Heart right ventricle (tissue), 16 donors: ENCODE data around the gene HES1. TPM values are rescaled to one million over a fixed set of nuclear protein-coding genes. Genes with fewer than 3 reads are reported as not detected.

ENCODE experiments used
- ATAC-seq, 8 donors: fragments of 200-7000 bp; cut with Tn5 transposase; one replicate each; pipeline ENCODE4 v1.9.1; 2020; ENCODE audit warnings: mild to moderate bottlenecking in 8 of 8, moderate library complexity in 8 of 8, moderate number of reproducible peaks in 1 of 8
- DNase-seq, 2 donors: peaks; one replicate each; pipeline ENCODE4 v3.0.0-alpha.2; 2020
- H3K27ac ChIP-seq, 10 donors: fragments of 200-600 bp; sonication (generic) in 2 of 10; one replicate each; pipeline versions ENCODE4 v1.5.0 to v1.8.0; 2020 to 2022; ENCODE audit warnings: mild to moderate bottlenecking in 3 of 10
- H3K27me3 ChIP-seq, 7 donors: fragments of 200-600 bp; one replicate each; pipeline ENCODE4 v1.8.0; 2021 to 2022; ENCODE audit warnings: mild to moderate bottlenecking in 2 of 7
- H3K36me3 ChIP-seq, 9 donors: fragments of 200-600 bp; sonication (generic) in 1 of 9; one replicate each; pipeline versions ENCODE4 v1.5.0 to v1.8.0; 2020 to 2022; ENCODE audit warnings: mild to moderate bottlenecking in 2 of 9
- H3K4me1 ChIP-seq, 9 donors: fragments of 200-600 bp; sonication (generic) in 1 of 9; one replicate each; pipeline versions ENCODE4 v1.5.0 to v1.8.0; 2020 to 2022; ENCODE audit warnings: mild to moderate bottlenecking in 4 of 9
- H3K4me3 ChIP-seq, 10 donors: fragments of 200-600 bp; sonication (generic) in 2 of 10; one replicate each; pipeline versions ENCODE4 v1.5.0 to v1.8.0; 2020 to 2022; ENCODE audit warnings: mild to moderate bottlenecking in 7 of 10, moderate library complexity in 2 of 10
- H3K9me3 ChIP-seq, 11 donors: fragments of 200-600 bp in 10 of 11; sonication (generic) in 2 of 11; one replicate each; pipeline versions ENCODE4 v1.5.0 to v1.8.0; 2013 to 2022; ENCODE audit warnings: mild to moderate bottlenecking in 2 of 11, control low read depth in 1 of 11, moderate library complexity in 1 of 11
- CTCF ChIP-seq, 9 donors: fragments of 200-600 bp; sonication (generic) in 2 of 9; IDR thresholded peaks; one replicate each; pipeline versions ENCODE4 v1.5.0 to v1.8.0; 2021 to 2022; ENCODE audit warnings: antibody characterized with exemption in 9 of 9, mild to moderate bottlenecking in 5 of 9, moderate library complexity in 1 of 9
- WGBS, 2 donors: extraction: QIAGEN DNeasy Blood & Tissue Kit; methylation state at CpG; one replicate each; pipeline ENCODE4 v1.1.7; 2013; ENCODE audit warnings: inconsistent platforms in 1 of 2; 5-methylcytosine and 5-hydroxymethylcytosine counted together
- intact Hi-C, 10 donors: fragments of 100-400 bp; cut with DNase I; formaldehyde crosslinking; loops; one replicate each; pipeline versions ENCODE4 v1.11.1 to v1.14.2; 2022
- polyA plus RNA-seq, 2 donors: library from polyadenylated mRNA; stranded (reverse); fragments of 200-250 nt; gene quantifications; one replicate each; pipeline ENCODE4 v1.2.3, GENCODE V29; 2013
- total RNA-seq, 10 donors: library from RNA; stranded (reverse); fragmentation: NEBNext Ultra II Directional in 3 of 10; extraction: Animal tissue kit (Norgen Biotek cat#: 25700) in 3 of 10; gene quantifications; one replicate each; pipeline versions ENCODE4 v1.2.1 to v1.2.4, GENCODE V29; 2021 to 2023
- donor health status: Arrhythmogenic right ventricular cardiomyopathy.
- donor health status: ischemic (EF 13 %, LVEDD 7.1; RV severe dilation, severe dysfunction).
- donor health status: healthy with polysubstance abuse.
- donor health status: DM: no; HTN: yes; CAD: no.
- donor health status: DM: no; HTN: no; CAD: no.
- donor health status: ischemic (EF 25% LVEDD 6.9; RV normal size, moderate dysfunction).
- donor health status: ischemic (EF 25% LVEDD 5.7; RV mildly dilated, moderate dysfunction).
- donor health status: healthy.
- donor health status: DM: yes; HTN: yes; CAD: no.
- donor health status: Ischemic cardiomyopathy.
- donor health status: ischemic (EF 35%, LVEDD 5.7; RV mildly dilated, moderate dysfunction).
- donor health status: nonischemic (EF 11% LVEDD 7.7; RV severe dilation, severe dysfunction).
- donor health status: DM: yes; HTN: yes; CAD: no.
- donor health status: PGD.
- donor health status: ischemic (EF 29% LVEDD 5.4; RV normal size, mild dysfunction).
- donor health status: nonischemic (EF 23%, LVEDD 6.1; RV moderate dilation, normal function).

Gene HES1
- total and polyA plus RNA-seq, 12 donors: 6.8 to 43.2 (median 22.0) TPM

- intact Hi-C loops: no loop called here
- no peaks in the 10 kb centered on the region for H3K36me3 ChIP-seq
These were observed 21.8 kb upstream of the HES1 start for GRCh38 chr3:194114123-194114522.

GRCh38 chr3:194117104-194117845, 18.7 kb upstream of the HES1 start:
- 76 to 83% methylated on average over 12 of the region's 12 CpGs for WGBS, 2 donors
- intact Hi-C loops: no loop called here

More at GRCh38 chr3:194114123-194114522, 21.8 kb upstream of the HES1 start:
- Histone ChIP-seq H3K27me3 (peaks cover 0 to 41% (median 4%) of the 10 kb centered on the region in 7 donors), H3K27ac (no peak overlapping the region), H3K4me3 (no peak overlapping the region), H3K9me3 (no peaks in the 10 kb centered on the region), H3K4me1 (peaks cover 0 to 10% (median 0%) of the 10 kb centered on the region in 9 donors)
- no peak for DNase-seq
- 69 to 72% methylated on average over 7 of the region's 7 CpGs for WGBS, 2 donors
- no peak for TF ChIP-seq CTCF (IDR thresholded peaks at IDR 0.05)
- peak in 2 of 8 donors; percentile 31 to 41 for ATAC-seq

GRCh38 chr3:194118920-194119319, 17.0 kb upstream of the HES1 start:
- H3K9me3 ChIP-seq: no peaks in the 10 kb centered on the region
- ATAC-seq (peak in 1 of 8 donors; percentile 21), DNase-seq (no peak)
- H3K4me3 ChIP-seq: no peak overlapping the region
- no peak overlapping the region for H3K27ac ChIP-seq
- TF ChIP-seq CTCF (IDR thresholded peaks at IDR 0.05): no peak
- 97 to 98% methylated on average over 7 of the region's 7 CpGs for WGBS, 2 donors
- peaks cover 0 to 64% (median 12%) of the 10 kb centered on the region in 7 donors for H3K27me3 ChIP-seq
- intact Hi-C loops: no loop called here
- peaks cover 0 to 11% (median 0%) of the 10 kb centered on the region in 9 donors for H3K4me1 ChIP-seq
- no peaks in the 10 kb centered on the region for H3K36me3 ChIP-seq

More at GRCh38 chr3:194117104-194117845, 18.7 kb upstream of the HES1 start:
- H3K4me1 ChIP-seq: peaks cover 0 to 11% (median 0%) of the 10 kb centered on the region in 9 donors
- no peaks in the 10 kb centered on the region for H3K9me3 ChIP-seq
- peaks cover 0 to 53% (median 12%) of the 10 kb centered on the region in 7 donors for H3K27me3 ChIP-seq
- ATAC-seq: no peak
- no peak for TF ChIP-seq CTCF (IDR thresholded peaks at IDR 0.05)
- no peak overlapping the region for H3K27ac ChIP-seq
- no peak for DNase-seq
- no peaks in the 10 kb centered on the region for H3K36me3 ChIP-seq
- H3K4me3 ChIP-seq: no peak overlapping the region

- Histone ChIP-seq H3K27me3 (peaks cover 0 to 67% (median 18%) of the 10 kb centered on the region in 7 donors), H3K4me3 (no peak overlapping the region), H3K27ac (no peak overlapping the region), H3K36me3 (no peaks in the 10 kb centered on the region), H3K9me3 (no peaks in the 10 kb centered on the region), H3K4me1 (peaks cover 0 to 11% (median 0%) of the 10 kb centered on the region in 9 donors)
- no peak for TF ChIP-seq CTCF (IDR thresholded peaks at IDR 0.05)
- ATAC-seq (no peak), DNase-seq (no peak)
- intact Hi-C loops: loop anchor here in 1 of 10 donors (5.0 kb wide), 1 partner anchor 108 kb away; no protein-coding TSS in a partner anchor
- WGBS, 2 donors: 91 to 92% methylated on average over 6 of the region's 6 CpGs
These were observed 15.9 kb upstream of the HES1 start for GRCh38 chr3:194119831-194120590.
